Brain microvascular endothelial cell (primary cell): ENCODE results near the gene MPC1.

Experiments
- DNase-seq: peaks from one replicate; pipeline ENCODE4 v3.0.0-alpha.2; 2020
- H3K27ac ChIP-seq: fragments of 250-450 bp; sonication (Bioruptor Pico); 2 replicates; pipeline ENCODE4 v1.5.1; 2020; ENCODE audit warnings: mild to moderate bottlenecking, moderate library complexity
- H3K27me3 ChIP-seq: fragments of 250-450 bp; sonication (Bioruptor Pico); replicated peaks from 2 replicates; pipeline ENCODE4 v1.5.1; 2020; ENCODE audit warnings: mild to moderate bottlenecking
- H3K36me3 ChIP-seq: fragments of 250-450 bp; sonication (Bioruptor Pico); replicated peaks from 2 replicates; pipeline ENCODE4 v1.5.1; 2020; ENCODE audit warnings: mild to moderate bottlenecking
- H3K4me3 ChIP-seq: 2 replicates; pipeline ENCODE4 v1.5.1; 2011; ENCODE audit warnings: low read depth, mild to moderate bottlenecking, control low read depth, low read length, moderate library complexity
- CTCF ChIP-seq: IDR thresholded peaks from 2 replicates; pipeline ENCODE4 v1.5.1; 2011; ENCODE audit warnings: low read depth, mild to moderate bottlenecking, moderate library complexity, low read length, control low read depth, inconsistent platforms; ENCODE audit errors: missing control alignments
- in situ Hi-C: cut with HindIII; loops from 2 replicates; pipeline ENCODE4 v1.10.0; 2017; ENCODE audit warnings: low sequenced_read_pairs, low pct_ligation_motif_present

Gene MPC1

GRCh38 chr6:166382933-166383801, at the start of gene MPC1:
TSS of gene MPC1 (minus strand) at chr6:166382940. CDS start at chr6:166382876, 64 bp downstream.
- TF ChIP-seq CTCF: no peak
- in situ Hi-C loops: loop anchor here (25.0 kb wide), 1 partner anchor 96 kb away; no protein-coding TSS in a partner anchor
- H3K27me3 ChIP-seq: no peaks in the 10 kb centered on the region
- H3K4me3 ChIP-seq: peak within 1 kb of the TSS; percentile 76
- DNase-seq: peak; percentile 92
- no peaks in the 10 kb centered on the region for H3K36me3 ChIP-seq
- peak within 1 kb of the TSS; percentile 65 for H3K27ac ChIP-seq

- Histone ChIP-seq H3K27ac (no peak overlapping the region), H3K36me3 (no peaks in the 10 kb centered on the region), H3K27me3 (no peaks in the 10 kb centered on the region), H3K4me3 (no peak overlapping the region)
- in situ Hi-C loops: no loop called here
- no peak for TF ChIP-seq CTCF
- DNase-seq: no peak
Observed at GRCh38 chr6:166430269-166430668, 47.5 kb upstream of the MPC1 start.

- no peak for DNase-seq
- Histone ChIP-seq H3K27me3 (no peaks in the 10 kb centered on the region), H3K4me3 (no peak overlapping the region), H3K36me3 (no peaks in the 10 kb centered on the region), H3K27ac (no peak overlapping the region)
- TF ChIP-seq CTCF: no peak
- in situ Hi-C loops: no loop called here
Observed at GRCh38 chr6:166424431-166424830, 41.7 kb upstream of the MPC1 start.

- no peak for DNase-seq
- in situ Hi-C loops: no loop called here
- H3K27me3 ChIP-seq: no peaks in the 10 kb centered on the region
- H3K36me3 ChIP-seq: no peaks in the 10 kb centered on the region
- H3K27ac ChIP-seq: no peak overlapping the region
- no peak for TF ChIP-seq CTCF
- no peak overlapping the region for H3K4me3 ChIP-seq
Observed at GRCh38 chr6:166423781-166424180, 41.0 kb upstream of the MPC1 start.

- in situ Hi-C loops: no loop called here
- TF ChIP-seq CTCF: no peak
- H3K27me3 ChIP-seq: no peaks in the 10 kb centered on the region
Observed at GRCh38 chr6:166423051-166423745, 40.5 kb upstream of the MPC1 start.

More at GRCh38 chr6:166423051-166423745, 40.5 kb upstream of the MPC1 start:
- no peak for DNase-seq
- no peak overlapping the region for H3K4me3 ChIP-seq
- no peaks in the 10 kb centered on the region for H3K36me3 ChIP-seq
- H3K27ac ChIP-seq: no peak overlapping the region
